Lower leg skin (tissue), 3 donors: ENCODE results near the gene ZFPM1.

ENCODE experiments used
- CTCF ChIP-seq, 3 donors: fragments of 450-650 bp; IDR thresholded peaks; one replicate each; pipeline ENCODE4 v1.5.1; 2016; ENCODE audit warnings: antibody characterized with exemption in 3 of 3, mild to moderate bottlenecking in 3 of 3, moderate library complexity in 2 of 3
- POLR2A ChIP-seq, 2 donors: fragments of 450-650 bp; IDR thresholded peaks; one replicate each; pipeline ENCODE4 v1.6.1; 2016 to 2017; ENCODE audit warnings: antibody characterized with exemption in 2 of 2, mild to moderate bottlenecking in 1 of 2, moderate library complexity in 1 of 2

DNA sequence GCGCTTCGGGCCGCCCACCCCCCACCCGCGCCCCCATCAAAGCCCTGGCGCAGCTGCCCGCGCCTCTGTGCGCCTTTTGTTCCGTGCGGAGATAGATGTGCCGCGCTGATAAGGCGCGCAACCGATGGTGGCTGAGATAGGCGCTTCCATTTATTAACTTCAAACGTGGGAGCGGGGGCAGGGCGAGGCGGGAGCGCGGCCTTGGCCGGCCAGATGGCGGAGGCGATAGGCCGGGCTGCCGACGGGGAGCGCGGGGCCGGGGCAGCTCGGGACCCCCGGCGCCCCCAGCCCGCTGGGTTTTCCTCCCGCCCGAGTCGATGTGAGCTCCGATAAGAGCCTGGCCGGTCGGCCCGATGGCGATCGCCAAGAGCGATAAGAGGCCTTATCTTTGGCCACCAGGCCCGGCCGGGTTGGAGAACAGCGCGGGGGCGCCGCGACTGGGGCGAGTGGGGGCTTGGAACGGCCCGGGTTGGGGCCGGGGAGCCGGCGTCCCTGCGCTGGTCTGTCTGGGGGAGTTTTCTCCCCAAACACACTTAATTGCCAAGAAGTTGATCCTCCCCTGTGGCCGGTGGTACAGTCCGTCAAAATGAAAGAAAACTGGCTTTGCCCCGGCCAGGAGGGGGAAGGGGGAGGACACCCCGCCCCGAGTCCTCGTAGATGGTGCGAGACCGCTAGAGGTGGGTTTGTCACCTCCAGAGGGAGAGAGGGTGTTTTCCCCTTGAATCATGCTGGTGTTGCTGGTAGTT lies 2.7 kb downstream of the ZFPM1 start:
- no peak for TF ChIP-seq CTCF (IDR thresholded peaks at IDR 0.05)
- no peak for TF ChIP-seq POLR2A (IDR thresholded peaks at IDR 0.05)
